A549 (cell line): ENCODE results near the gene PNPLA7. TPM values are rescaled to one million over a fixed set of nuclear protein-coding genes. Genes with fewer than 3 reads are reported as not detected.

Experiments used
- ATAC-seq, 2 experiments: fragments of 200-7000 bp in 1 of 2; fragments of >200 bp in 1 of 2; cut with Nextera tagmentation in 1 of 2; cut with Tn5 transposase in 1 of 2; 3 replicates each; pipeline versions ENCODE4 v1.8.0 to v1.9.1; 2018 to 2020; ENCODE audit warnings: mild to moderate bottlenecking in 1 of 2, moderate library complexity in 1 of 2
- CTCF ChIA-PET: fragments of 300-600 bp; sonication (Branson Sonifier 250); formaldehyde crosslinking; extraction: SDS; loops from one replicate; lab custom pipeline; 2021; ENCODE audit warnings: antibody characterized with exemption, inconsistent platforms; lab: Yijun Ruan, JAX
- POLR2A ChIA-PET: fragments of 350-600 bp; formaldehyde crosslinking; extraction: SDS; loops from one replicate; lab custom pipeline; 2021; ENCODE audit warnings: antibody characterized with exemption, inconsistent platforms; lab: Yijun Ruan, JAX
- DNase-seq, 2 experiments: peaks; one replicate each; pipeline versions ENCODE4 v3.0.0 to v3.0.0-alpha.2; 2011 to 2016; ENCODE audit warnings: low read depth in 1 of 2, low spot score in 1 of 2
- FAIRE-seq: peaks from 2 replicates; lab custom pipeline; 2011; peaks lifted over from hg19 to GRCh38; lab: Jason Lieb, UNC
- H3K27ac ChIP-seq, 2 experiments: fragments of >200 bp; sonication (Bioruptor Twin); formaldehyde crosslinking; 3 replicates each; pipeline ENCODE4 v1.5.1; 2016 to 2017
- H3K4me1 ChIP-seq: fragments of >200 bp; sonication (Bioruptor Twin); formaldehyde crosslinking; 3 replicates; pipeline ENCODE4 v1.6.1; 2016
- H3K4me2 ChIP-seq: fragments of >200 bp; sonication (Bioruptor Twin); formaldehyde crosslinking; 3 replicates; pipeline ENCODE4 v1.6.1; 2016
- H3K4me3 ChIP-seq: fragments of >200 bp; sonication (Bioruptor Twin); formaldehyde crosslinking; 3 replicates; pipeline ENCODE4 v1.5.1; 2016
- H3K9me3 ChIP-seq: fragments of >200 bp; sonication (Bioruptor Twin); formaldehyde crosslinking; 3 replicates; pipeline ENCODE4 v1.6.1; 2016
- BHLHE40 ChIP-seq: IDR thresholded peaks from 2 replicates; pipeline ENCODE4 v1.6.1; 2012; ENCODE audit warnings: low read depth, low read length, inconsistent platforms
- CHD2 ChIP-seq: fragments of 150-350 bp; IDR thresholded peaks from 2 replicates; pipeline ENCODE4 v1.6.1; 2014; ENCODE audit warnings: low read length; ENCODE audit not compliant: partially characterized antibody
- CHD4 ChIP-seq: fragments of 200-600 bp; sonication (generic); IDR thresholded peaks from 2 replicates; pipeline ENCODE4 v1.6.1; 2016; ENCODE audit warnings: antibody characterized with exemption, mild to moderate bottlenecking, borderline replicate concordance
- CTCF ChIP-seq: fragments of >200 bp; sonication (Bioruptor Twin); formaldehyde crosslinking; IDR thresholded peaks from 3 replicates; pipeline ENCODE4 v1.5.1; 2016
- EP300 ChIP-seq, 2 experiments: fragments of >200 bp; sonication (Bioruptor Twin); formaldehyde crosslinking; IDR thresholded peaks; 2 replicates in 1 of 2; 3 replicates in 1 of 2; pipeline ENCODE4 v1.6.1; 2016 to 2017
- FOSB ChIP-seq: fragments of 250-450 bp; sonication (Bioruptor Pico); IDR thresholded peaks from 2 replicates; pipeline ENCODE4 v1.5.0; 2020; ENCODE audit warnings: mild to moderate bottlenecking, moderate library complexity
- FOXS1 ChIP-seq: fragments of 250-450 bp; sonication (Bioruptor Pico); IDR thresholded peaks from 2 replicates; pipeline ENCODE4 v1.5.0; 2020; ENCODE audit warnings: mild to moderate bottlenecking, moderate library complexity
- HOXA7 ChIP-seq: fragments of 250-450 bp; sonication (Bioruptor Pico); IDR thresholded peaks from 2 replicates; pipeline ENCODE4 v1.5.0; 2020; ENCODE audit warnings: mild to moderate bottlenecking, moderate library complexity
- JUNB ChIP-seq: fragments of >200 bp; sonication (Bioruptor Twin); formaldehyde crosslinking; IDR thresholded peaks from 2 replicates; pipeline ENCODE4 v1.6.1; 2016
- KDM5A ChIP-seq: fragments of 200-600 bp; sonication (generic); IDR thresholded peaks from 2 replicates; pipeline ENCODE4 v1.6.1; 2016; ENCODE audit warnings: antibody characterized with exemption, mild to moderate bottlenecking
- MAFK ChIP-seq: fragments of 450-650 bp; IDR thresholded peaks from 2 replicates; pipeline ENCODE4 v1.6.1; 2014; ENCODE audit not compliant: partially characterized antibody
- MYC ChIP-seq: IDR thresholded peaks from 2 replicates; pipeline ENCODE4 v1.6.1; 2012; ENCODE audit warnings: mild to moderate bottlenecking, inconsistent platforms, low read length, improper control_type of control experiment, borderline replicate concordance
- POLR2AphosphoS2 ChIP-seq: conservative IDR thresholded peaks from 2 replicates; pipeline ENCODE4 v1.6.1; 2012; ENCODE audit warnings: low read length, improper control_type of control experiment, inconsistent platforms
- RARB ChIP-seq: fragments of 250-450 bp; sonication (Bioruptor Pico); IDR thresholded peaks from 2 replicates; pipeline ENCODE4 v1.8.0; 2021; ENCODE audit warnings: mild to moderate bottlenecking, moderate library complexity
- RNF2 ChIP-seq: fragments of 200-600 bp; sonication (generic); IDR thresholded peaks from 2 replicates; pipeline ENCODE4 v1.6.1; 2016; ENCODE audit warnings: low read depth, mild to moderate bottlenecking, antibody characterized with exemption, moderate library complexity, borderline replicate concordance
- TFCP2L1 ChIP-seq: fragments of 250-450 bp; sonication (Bioruptor Pico); IDR thresholded peaks from 2 replicates; pipeline ENCODE4 v1.5.0; 2021; ENCODE audit warnings: mild to moderate bottlenecking
- TP53 ChIP-seq: fragments of 250-450 bp; sonication (Bioruptor Pico); IDR thresholded peaks from 2 replicates; pipeline ENCODE4 v1.5.0; 2021; ENCODE audit warnings: mild to moderate bottlenecking, moderate library complexity
- ZSCAN20 ChIP-seq: fragments of 250-450 bp; sonication (Bioruptor Pico); IDR thresholded peaks from 2 replicates; pipeline ENCODE4 v1.8.0; 2022; ENCODE audit warnings: mild to moderate bottlenecking, moderate library complexity
- WGBS: methylation state at CpG from one replicate; pipeline ENCODE4 v1.1.6; 2017; ENCODE audit errors: missing lambda C conversion rate; 5-methylcytosine and 5-hydroxymethylcytosine counted together
- polyA plus RNA-seq, 4 experiments: library from polyadenylated mRNA; depleted of rRNA in 3 of 4; stranded (reverse); fragments of >200 nt; fragmentation: RNase III in 1 of 4; extraction: RNeasy Plus Mini Kit Qiagen cat#74134 plus additional on column Dnase treatment in 1 of 4; gene quantifications; 2 replicates in 3 of 4; 3 replicates in 1 of 4; pipeline ENCODE4 v1.2.3, GENCODE V29; 2011 to 2017
- TF ChIP-seq, protein P1 (sequence below): IDR thresholded peaks from 2 replicates; pipeline ENCODE4 v1.6.1; 2012
- TF ChIP-seq, protein P2 (sequence below): fragments of 200-600 bp; sonication (generic); IDR thresholded peaks from 2 replicates; pipeline ENCODE4 v1.6.1; 2016; ENCODE audit warnings: antibody characterized with exemption, mild to moderate bottlenecking, moderate library complexity

PNPLA7 gene
- polyA plus RNA-seq, 2 of the 4 experiments (the other 2 are of a cell fraction) = 0.31 to 1.1 TPM

DNA sequence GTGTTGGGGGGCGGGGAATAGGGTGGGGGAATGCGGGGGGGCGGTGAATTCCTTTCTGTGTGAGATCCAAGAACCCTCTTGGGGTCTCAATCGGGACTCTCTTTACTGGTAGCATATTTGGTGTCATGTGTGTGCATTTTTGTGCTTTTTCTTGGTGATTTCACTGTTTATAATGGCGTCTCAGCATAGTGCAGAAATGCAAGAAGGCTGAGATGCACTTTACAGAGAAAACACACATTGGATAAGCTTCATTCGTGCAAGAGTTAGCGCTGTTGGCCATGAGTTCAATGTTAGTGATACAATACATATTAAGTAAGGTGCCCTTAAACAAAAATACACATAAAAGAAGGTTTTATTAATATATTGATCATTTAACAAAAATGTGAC, 108.3 kb downstream of the PNPLA7 start:
- Histone ChIP-seq H3K27ac (peak overlapping the region; percentile 51 to 81; a peak in 5 of 6 replicates), H3K4me3 (peak overlapping the region; percentile 59), H3K4me1 (peaks cover 10% of the 10 kb centered on the region), H3K9me3 (no peaks in the 10 kb centered on the region), H3K4me2 (peak overlapping the region; percentile 79)
- TF ChIP-seq TP53 (CRISPR knock-in tag) (no peak), ZSCAN20 (no peak), FOSB (CRISPR knock-in tag) (no peak), TFCP2L1 (CRISPR knock-in tag) (no peak), MAFK (no peak), RNF2 (no peak), CHD2 (no peak), FOXS1 (no peak)
- ATAC-seq = peak in 1 of 2 experiments; percentile 4; a peak in 2 of 6 replicates
- CTCF ChIA-PET = interaction anchor here (1.0 to 7.6 kb wide), 5 partner anchors 11 to 140 kb away, joined by 3 to 98 read pairs (median 25); partner anchors contain the start of genes EXD3, NOXA1 and NRARP
- WGBS = 10% methylated on average over 6 of the region's 7 CpGs
- no peak for FAIRE-seq
- no peak for DNase-seq
- POLR2A ChIA-PET = interaction anchor here (0.5 to 1.1 kb wide), 3 partner anchors 19 to 54 kb away, joined by 3 to 6 read pairs (median 5); partner anchors contain the start of genes EXD3 and NOXA1

DNA sequence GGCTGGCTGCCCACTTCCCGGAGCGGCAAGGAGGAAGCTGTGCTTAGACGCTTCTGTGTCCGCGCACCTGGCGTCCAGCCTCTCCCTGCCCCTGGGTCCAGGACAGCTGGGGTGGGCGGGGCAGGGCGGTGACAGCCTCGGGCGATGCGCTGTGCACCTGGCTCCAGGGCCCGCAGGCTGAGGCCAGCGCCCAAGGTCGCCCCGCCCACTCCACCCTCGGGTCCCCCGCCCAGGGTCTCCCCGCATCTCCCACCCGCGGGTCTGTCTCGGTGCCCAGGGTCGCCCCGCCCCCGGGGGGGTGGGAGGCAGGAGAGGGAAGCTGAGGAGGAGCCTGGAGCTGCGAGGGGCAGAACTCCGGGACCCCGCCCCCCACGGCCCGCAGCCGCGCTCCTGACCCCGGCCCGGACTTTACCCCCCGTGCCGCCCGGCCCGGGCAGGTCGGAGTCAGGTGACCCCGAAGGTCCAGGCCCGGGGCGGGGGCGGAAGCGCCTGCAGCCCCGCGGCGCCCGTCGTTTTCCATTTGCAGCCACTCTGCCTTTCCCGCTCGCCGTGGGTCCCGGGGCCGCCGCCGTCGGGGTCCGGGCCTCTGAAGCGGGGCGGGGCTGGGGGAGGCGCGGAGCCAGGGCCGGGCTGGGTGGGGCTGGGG, 108.8 kb downstream of the PNPLA7 start, which contains the start of gene ENTPD8:
TSS of gene ENTPD8 (minus strand) at position 69 of the 646 bp plus-strand sequence. CDS start 3,072 bp downstream, outside the sequence.
- Histone ChIP-seq H3K9me3 (no peaks in the 10 kb centered on the region), H3K27ac (peak within 1 kb of the TSS; percentile 51 to 81), H3K4me3 (peak within 1 kb of the TSS; percentile 59), H3K4me2 (peak within 1 kb of the TSS; percentile 79), H3K4me1 (peaks cover 13% of the 10 kb centered on the region)
- ChIA-PET POLR2A (interaction anchor here (0.5 to 1.1 kb wide), 2 partner anchors 18 to 55 kb away, joined by 3 to 6 read pairs; partner anchors contain the start of genes EXD3 and NOXA1), CTCF (interaction anchor here (1.0 to 7.6 kb wide), 5 partner anchors 11 to 139 kb away, joined by 3 to 98 read pairs (median 25); partner anchors contain the start of genes EXD3, NOXA1 and NRARP)
- peak; percentile 66 to 79 for ATAC-seq
- TF ChIP-seq, protein P1, sequence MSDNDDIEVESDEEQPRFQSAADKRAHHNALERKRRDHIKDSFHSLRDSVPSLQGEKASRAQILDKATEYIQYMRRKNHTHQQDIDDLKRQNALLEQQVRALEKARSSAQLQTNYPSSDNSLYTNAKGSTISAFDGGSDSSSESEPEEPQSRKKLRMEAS = 0 out of 2 replicates have a peak, but pooled peaks have one; percentile 17
- TF ChIP-seq, protein P2, sequence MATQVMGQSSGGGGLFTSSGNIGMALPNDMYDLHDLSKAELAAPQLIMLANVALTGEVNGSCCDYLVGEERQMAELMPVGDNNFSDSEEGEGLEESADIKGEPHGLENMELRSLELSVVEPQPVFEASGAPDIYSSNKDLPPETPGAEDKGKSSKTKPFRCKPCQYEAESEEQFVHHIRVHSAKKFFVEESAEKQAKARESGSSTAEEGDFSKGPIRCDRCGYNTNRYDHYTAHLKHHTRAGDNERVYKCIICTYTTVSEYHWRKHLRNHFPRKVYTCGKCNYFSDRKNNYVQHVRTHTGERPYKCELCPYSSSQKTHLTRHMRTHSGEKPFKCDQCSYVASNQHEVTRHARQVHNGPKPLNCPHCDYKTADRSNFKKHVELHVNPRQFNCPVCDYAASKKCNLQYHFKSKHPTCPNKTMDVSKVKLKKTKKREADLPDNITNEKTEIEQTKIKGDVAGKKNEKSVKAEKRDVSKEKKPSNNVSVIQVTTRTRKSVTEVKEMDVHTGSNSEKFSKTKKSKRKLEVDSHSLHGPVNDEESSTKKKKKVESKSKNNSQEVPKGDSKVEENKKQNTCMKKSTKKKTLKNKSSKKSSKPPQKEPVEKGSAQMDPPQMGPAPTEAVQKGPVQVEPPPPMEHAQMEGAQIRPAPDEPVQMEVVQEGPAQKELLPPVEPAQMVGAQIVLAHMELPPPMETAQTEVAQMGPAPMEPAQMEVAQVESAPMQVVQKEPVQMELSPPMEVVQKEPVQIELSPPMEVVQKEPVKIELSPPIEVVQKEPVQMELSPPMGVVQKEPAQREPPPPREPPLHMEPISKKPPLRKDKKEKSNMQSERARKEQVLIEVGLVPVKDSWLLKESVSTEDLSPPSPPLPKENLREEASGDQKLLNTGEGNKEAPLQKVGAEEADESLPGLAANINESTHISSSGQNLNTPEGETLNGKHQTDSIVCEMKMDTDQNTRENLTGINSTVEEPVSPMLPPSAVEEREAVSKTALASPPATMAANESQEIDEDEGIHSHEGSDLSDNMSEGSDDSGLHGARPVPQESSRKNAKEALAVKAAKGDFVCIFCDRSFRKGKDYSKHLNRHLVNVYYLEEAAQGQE = no peak
- 5% methylated on average over 18 of the region's 62 CpGs for WGBS
- FAIRE-seq = no peak
- DNase-seq = peak; percentile 66 to 76

GRCh38 chr9:137439158-137439714, 111.0 kb downstream of the PNPLA7 start:
- no peak for ATAC-seq
- no peak for TF ChIP-seq BHLHE40
- TF ChIP-seq EP300 (IDR thresholded peaks at IDR 0.05) = no peak
- no peak for TF ChIP-seq RARB (CRISPR knock-in tag)
- TF ChIP-seq POLR2AphosphoS2 = no peak
- no peak for TF ChIP-seq CTCF
- no peak for TF ChIP-seq CHD4
- no peak for TF ChIP-seq MYC
- no peak for TF ChIP-seq HOXA7 (CRISPR knock-in tag)
- no peak for TF ChIP-seq JUNB
- TF ChIP-seq KDM5A = no peak
- TF ChIP-seq, protein P1 = no peak
- POLR2A ChIA-PET = no interaction called here
- H3K4me3 ChIP-seq = no peak overlapping the region
- DNase-seq = no peak
- CTCF ChIA-PET = interaction anchor here (1.0 to 1.2 kb wide), 2 partner anchors 11 to 16 kb away, joined by 3 to 4 read pairs; partner anchors contain the start of genes EXD3 and NOXA1
- H3K4me2 ChIP-seq = no peak overlapping the region
- H3K4me1 ChIP-seq = peaks cover 13% of the 10 kb centered on the region
- H3K9me3 ChIP-seq = no peaks in the 10 kb centered on the region
- 49% methylated on average over 16 of the region's 18 CpGs for WGBS
- H3K27ac ChIP-seq = no peak overlapping the region
- no peak for FAIRE-seq
